ENCODE measurements around the gene MICALL2. TPM values are rescaled to one million over a fixed set of nuclear protein-coding genes. Genes with fewer than 3 reads are reported as not detected.

MICALL2 gene
- total RNA-seq = 13.7 and 14.2 TPM in 2 replicates

DNA sequence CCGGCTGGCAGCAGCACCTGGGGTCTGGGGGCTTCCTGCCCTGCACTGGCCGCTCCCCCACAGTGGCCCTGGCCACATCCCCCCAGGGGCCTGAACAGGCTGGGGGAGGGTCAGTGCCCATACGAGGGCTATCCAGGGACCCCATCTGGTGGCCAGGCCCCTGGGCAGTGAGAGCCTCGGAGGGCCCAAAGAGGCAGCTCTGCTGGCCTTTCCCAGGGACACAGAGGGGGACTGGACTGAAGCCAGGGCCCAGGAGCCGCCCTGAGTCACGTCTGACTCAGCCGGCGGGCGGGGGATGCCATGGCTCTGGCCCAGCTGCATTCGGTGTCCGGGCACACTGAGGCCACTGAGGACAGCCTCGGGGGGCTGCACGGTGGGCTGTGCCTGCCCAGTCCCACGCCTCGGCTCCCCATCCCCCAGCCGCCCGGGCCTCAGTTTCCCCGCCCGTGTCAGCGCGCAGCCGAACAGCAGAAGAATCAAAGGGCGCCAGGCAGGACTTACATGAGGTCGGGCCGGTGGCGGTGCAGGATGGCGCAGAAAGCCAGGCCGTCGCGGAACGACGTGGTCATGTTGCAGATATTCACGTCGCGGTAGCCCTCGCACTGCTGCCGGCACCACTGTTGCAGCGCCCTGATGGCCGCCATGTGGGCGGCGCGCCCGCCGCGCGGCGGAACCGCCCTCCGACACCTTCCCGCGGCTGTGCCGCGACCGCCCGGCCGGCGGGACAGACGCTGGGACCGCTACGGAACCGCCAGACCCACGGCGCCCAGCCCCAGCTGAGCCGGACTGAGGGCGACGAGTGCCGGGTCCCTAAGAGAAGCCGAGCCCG, at the start of gene MICALL2:
TSS of gene MICALL2 (minus strand) at position 788 of the 829 bp plus-strand sequence. CDS start at position 644, 144 bp downstream.
- H3K27me3 ChIP-seq (ENCODE audit: control insufficient read depth, insufficient read depth, low read length) = no peaks in the 10 kb centered on the region
- H3K36me3 ChIP-seq (ENCODE audit: control insufficient read depth, insufficient read depth, low read length) = no peaks in the 10 kb centered on the region
- peak within 1 kb of the TSS; percentile 95 for H3K4me3 ChIP-seq (ENCODE audit: low read depth, low read length)
- FAIRE-seq (no peak), DNase-seq (ENCODE audit: low read depth) (peak; percentile 63)
- TF ChIP-seq, protein P1, sequence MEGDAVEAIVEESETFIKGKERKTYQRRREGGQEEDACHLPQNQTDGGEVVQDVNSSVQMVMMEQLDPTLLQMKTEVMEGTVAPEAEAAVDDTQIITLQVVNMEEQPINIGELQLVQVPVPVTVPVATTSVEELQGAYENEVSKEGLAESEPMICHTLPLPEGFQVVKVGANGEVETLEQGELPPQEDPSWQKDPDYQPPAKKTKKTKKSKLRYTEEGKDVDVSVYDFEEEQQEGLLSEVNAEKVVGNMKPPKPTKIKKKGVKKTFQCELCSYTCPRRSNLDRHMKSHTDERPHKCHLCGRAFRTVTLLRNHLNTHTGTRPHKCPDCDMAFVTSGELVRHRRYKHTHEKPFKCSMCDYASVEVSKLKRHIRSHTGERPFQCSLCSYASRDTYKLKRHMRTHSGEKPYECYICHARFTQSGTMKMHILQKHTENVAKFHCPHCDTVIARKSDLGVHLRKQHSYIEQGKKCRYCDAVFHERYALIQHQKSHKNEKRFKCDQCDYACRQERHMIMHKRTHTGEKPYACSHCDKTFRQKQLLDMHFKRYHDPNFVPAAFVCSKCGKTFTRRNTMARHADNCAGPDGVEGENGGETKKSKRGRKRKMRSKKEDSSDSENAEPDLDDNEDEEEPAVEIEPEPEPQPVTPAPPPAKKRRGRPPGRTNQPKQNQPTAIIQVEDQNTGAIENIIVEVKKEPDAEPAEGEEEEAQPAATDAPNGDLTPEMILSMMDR (IDR thresholded peaks at IDR 0.05; ENCODE audit: insufficient read depth, low read length, severe bottlenecking) = no peak

GRCh38 chr7:1508277-1508758, 49.0 kb upstream of the MICALL2 start:
- TF ChIP-seq, protein P1 (IDR thresholded peaks at IDR 0.05; ENCODE audit: insufficient read depth, low read length, severe bottlenecking) = no peak
- Histone ChIP-seq H3K4me3 (ENCODE audit: low read depth, low read length) (no peak overlapping the region), H3K27me3 (ENCODE audit: control insufficient read depth, insufficient read depth, low read length) (no peaks in the 10 kb centered on the region), H3K36me3 (ENCODE audit: control insufficient read depth, insufficient read depth, low read length) (no peaks in the 10 kb centered on the region)
- DNase-seq (ENCODE audit: low read depth) (no peak), FAIRE-seq (no peak)

DNA sequence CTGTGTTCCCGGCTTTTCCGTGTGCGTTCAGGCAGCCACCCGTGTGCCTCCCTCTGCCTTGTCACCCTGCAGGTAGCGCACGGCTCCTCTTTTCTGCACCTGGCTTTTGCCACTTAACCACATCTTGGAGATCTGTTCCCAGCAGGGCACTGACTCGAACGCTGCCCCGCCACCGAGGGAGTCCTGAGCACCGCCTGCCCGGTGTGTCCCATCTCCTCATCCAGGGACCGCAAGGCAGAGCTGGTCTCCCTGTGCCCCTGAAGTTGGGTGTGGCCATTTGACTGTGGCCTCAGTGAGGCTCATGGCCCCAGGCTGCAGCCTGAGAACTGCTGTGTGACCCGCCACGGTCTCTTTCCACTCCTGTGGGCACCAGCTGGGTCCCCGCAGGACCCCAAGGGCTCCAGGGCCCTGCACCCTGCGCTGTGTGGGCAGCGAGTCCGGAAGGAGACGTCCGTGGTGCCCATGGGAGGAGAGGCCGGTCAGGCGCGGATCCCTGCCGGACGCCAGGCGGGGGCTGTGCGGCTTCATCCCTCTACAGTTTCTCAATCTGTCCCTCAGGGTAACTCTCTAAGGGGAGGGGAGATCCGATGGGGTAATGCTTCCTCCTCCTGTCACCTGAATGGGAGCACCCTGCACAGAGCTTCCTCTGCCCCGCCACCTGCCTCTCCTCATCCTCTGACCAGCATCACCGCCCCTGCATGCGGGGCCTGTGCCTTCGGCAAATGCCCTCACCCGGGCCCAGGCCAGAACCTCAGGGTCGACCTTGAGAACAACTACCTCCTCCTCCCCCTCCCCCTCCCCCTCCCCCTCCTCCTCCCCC, 46.7 kb upstream of the MICALL2 start:
- TF ChIP-seq, protein P1 (IDR thresholded peaks at IDR 0.05; ENCODE audit: insufficient read depth, low read length, severe bottlenecking) = no peak
- DNase-seq (ENCODE audit: low read depth) = no peak
- no peak for FAIRE-seq
- Histone ChIP-seq H3K27me3 (ENCODE audit: control insufficient read depth, insufficient read depth, low read length) (no peaks in the 10 kb centered on the region), H3K36me3 (ENCODE audit: control insufficient read depth, insufficient read depth, low read length) (peaks cover 8% of the 10 kb centered on the region), H3K4me3 (ENCODE audit: low read depth, low read length) (no peak overlapping the region)

GRCh38 chr7:1503816-1504775, 44.8 kb upstream of the MICALL2 start, which contains the start of gene INTS1:
INTS1 (minus strand) TSS chr7:1504389; CDS start chr7:1503960, 429 bp downstream.
- TF ChIP-seq, protein P1 (IDR thresholded peaks at IDR 0.05; ENCODE audit: insufficient read depth, low read length, severe bottlenecking) = peak; percentile 82
- Histone ChIP-seq H3K27me3 (ENCODE audit: control insufficient read depth, insufficient read depth, low read length) (no peaks in the 10 kb centered on the region), H3K36me3 (ENCODE audit: control insufficient read depth, insufficient read depth, low read length) (peaks cover 17% of the 10 kb centered on the region), H3K4me3 (ENCODE audit: low read depth, low read length) (peak within 1 kb of the TSS; percentile 97)
- DNase-seq (ENCODE audit: low read depth) = peak; percentile 85
- no peak for FAIRE-seq

DNA sequence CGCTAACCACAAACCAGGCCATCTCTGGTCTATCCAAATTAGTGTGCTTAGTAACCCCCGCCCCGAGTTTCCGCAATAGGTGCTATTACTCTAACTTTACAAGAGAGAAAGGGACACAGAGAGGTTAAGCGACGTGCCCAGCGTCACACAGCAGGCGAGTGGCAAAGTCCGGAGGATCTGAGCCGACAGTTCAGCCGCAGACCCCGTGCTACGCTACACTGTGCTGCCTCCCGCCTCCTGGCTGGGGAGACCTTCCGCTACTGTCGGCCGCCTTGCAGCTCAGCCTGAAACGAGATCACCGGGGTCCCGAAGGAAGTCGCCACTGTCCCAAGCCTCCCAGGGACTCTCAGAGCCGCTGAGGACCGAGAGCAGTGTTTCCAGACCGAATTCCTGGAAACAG, 44.1 kb upstream of the MICALL2 start:
- Histone ChIP-seq H3K36me3 (ENCODE audit: control insufficient read depth, insufficient read depth, low read length) (peaks cover 17% of the 10 kb centered on the region), H3K27me3 (ENCODE audit: control insufficient read depth, insufficient read depth, low read length) (no peaks in the 10 kb centered on the region), H3K4me3 (ENCODE audit: low read depth, low read length) (peak overlapping the region; percentile 97)
- no peak for FAIRE-seq
- DNase-seq (ENCODE audit: low read depth) = no peak
- TF ChIP-seq, protein P1 (IDR thresholded peaks at IDR 0.05; ENCODE audit: insufficient read depth, low read length, severe bottlenecking) = no peak

Data from bronchial epithelial cell (primary cell).